CD14-positive monocyte (primary cell): ENCODE measurements around the gene SGMS1. TPM values are rescaled to one million over a fixed set of nuclear protein-coding genes. Genes with fewer than 3 reads are reported as not detected.

Experiments used
- DNase-seq, 3 donors: peaks; one replicate each; pipeline ENCODE4 v3.0.0-alpha.2; 2011 to 2022
- H2AFZ ChIP-seq: 2 replicates; pipeline ENCODE4 v1.6.0; 2012; ENCODE audit warnings: mild to moderate bottlenecking, low read depth, low read length, inconsistent platforms; ENCODE audit not compliant: insufficient read depth, poor library complexity, severe bottlenecking
- H3K27ac ChIP-seq, 2 donors: 1 replicate in 1 of 2; 2 replicates in 1 of 2; pipeline ENCODE4 v1.5.1; 2012 to 2013; ENCODE audit warnings: low read length in 2 of 2, control low read depth in 1 of 2, inconsistent platforms in 1 of 2, low read depth in 1 of 2, mild to moderate bottlenecking in 1 of 2
- H3K27me3 ChIP-seq, 2 donors: one replicate each; pipeline versions ENCODE4 v1.6.0 to v1.6.1; 2011 to 2013; ENCODE audit warnings: low read length in 2 of 2; ENCODE audit not compliant: control insufficient read depth in 2 of 2, insufficient read depth in 2 of 2
- H3K36me3 ChIP-seq, 2 donors: replicated peaks in 1 of 2; 1 replicate in 1 of 2; 2 replicates in 1 of 2; pipeline versions ENCODE4 v1.5.1 to v1.6.1; 2012 to 2013; ENCODE audit warnings: low read length in 2 of 2, control low read depth in 1 of 2, inconsistent platforms in 1 of 2, mild to moderate bottlenecking in 1 of 2; ENCODE audit not compliant: insufficient read depth in 2 of 2, control insufficient read depth in 1 of 2
- H3K4me1 ChIP-seq, 2 donors: 1 replicate in 1 of 2; 2 replicates in 1 of 2; pipeline versions ENCODE4 v1.5.1 to v1.6.1; 2012 to 2013; ENCODE audit warnings: low read length in 2 of 2, control low read depth in 1 of 2, inconsistent platforms in 1 of 2, mild to moderate bottlenecking in 1 of 2, moderate library complexity in 1 of 2; ENCODE audit not compliant: insufficient read depth in 2 of 2, control insufficient read depth in 1 of 2
- H3K4me2 ChIP-seq: replicated peaks from 2 replicates; pipeline ENCODE3; 2012; ENCODE audit warnings: low read length, moderate library complexity, mild to moderate bottlenecking; ENCODE audit not compliant: poor library complexity, severe bottlenecking; ENCODE audit errors: extremely low read depth
- H3K4me3 ChIP-seq, 3 experiments: fragments of 200-600 bp in 1 of 3; sonication (generic) in 1 of 3; replicated peaks in 1 of 3; 1 replicate in 2 of 3; 2 replicates in 1 of 3; pipeline ENCODE4 v1.5.1; 2011 to 2013; ENCODE audit warnings: low read length in 3 of 3, mild to moderate bottlenecking in 3 of 3, control low read depth in 2 of 3, low read depth in 2 of 3, inconsistent platforms in 1 of 3, moderate library complexity in 1 of 3
- H3K79me2 ChIP-seq: 2 replicates; pipeline ENCODE4 v1.6.0; 2012; ENCODE audit warnings: mild to moderate bottlenecking, control low read depth, inconsistent platforms, low read length, moderate library complexity; ENCODE audit not compliant: insufficient read depth
- H3K9ac ChIP-seq: 2 replicates; pipeline ENCODE4 v1.6.0; 2017; ENCODE audit warnings: low read length, mild to moderate bottlenecking; ENCODE audit not compliant: insufficient read depth, poor library complexity, severe bottlenecking
- H3K9me3 ChIP-seq, 2 donors: replicated peaks in 1 of 2; 1 replicate in 1 of 2; 2 replicates in 1 of 2; pipeline versions ENCODE4 v1.5.1 to v1.6.1; 2012 to 2013; ENCODE audit warnings: low read length in 2 of 2, control low read depth in 1 of 2; ENCODE audit not compliant: control insufficient read depth in 1 of 2, insufficient read depth in 1 of 2
- H4K20me1 ChIP-seq: 2 replicates; pipeline ENCODE4 v1.6.0; 2012; ENCODE audit warnings: mild to moderate bottlenecking, low read length, control low read depth, moderate library complexity; ENCODE audit not compliant: insufficient read depth
- H3K27ac Mint-ChIP-seq, 7 donors: one replicate each; pipeline ENCODE4 v1.8.0; 2020; ENCODE audit warnings: mild to moderate bottlenecking in 7 of 7, mixed read lengths in 7 of 7, moderate library complexity in 6 of 7, inconsistent platforms in 2 of 7
- H3K27me3 Mint-ChIP-seq, 3 donors: one replicate each; pipeline ENCODE4 v1.8.0; 2021 to 2022; ENCODE audit warnings: low read depth in 3 of 3, mild to moderate bottlenecking in 3 of 3, mixed read lengths in 3 of 3, moderate library complexity in 3 of 3, inconsistent platforms in 1 of 3
- H3K36me3 Mint-ChIP-seq, 2 donors: one replicate each; pipeline ENCODE4 v1.8.0; 2020; ENCODE audit warnings: mixed read lengths in 2 of 2, inconsistent platforms in 1 of 2, mild to moderate bottlenecking in 1 of 2
- H3K4me1 Mint-ChIP-seq: one replicate; pipeline ENCODE4 v1.8.0; 2020; ENCODE audit warnings: mild to moderate bottlenecking, mixed read lengths
- H3K4me3 Mint-ChIP-seq, 2 donors: one replicate each; pipeline ENCODE4 v1.8.0; 2020; ENCODE audit warnings: mild to moderate bottlenecking in 2 of 2, mixed read lengths in 2 of 2, moderate library complexity in 1 of 2
- H3K9me3 Mint-ChIP-seq, 7 donors: one replicate each; pipeline ENCODE4 v1.8.0; 2020 to 2022; ENCODE audit warnings: mixed read lengths in 7 of 7, mild to moderate bottlenecking in 6 of 7, moderate library complexity in 6 of 7, inconsistent platforms in 2 of 7
- WGBS: methylation state at CpG from one replicate; pipeline ENCODE4 v1.1.5; 2013; ENCODE audit warnings: missing lambda C conversion rate; ENCODE audit not compliant: insufficient coverage; 5-methylcytosine and 5-hydroxymethylcytosine counted together
- intact Hi-C, 2 donors: fragments of 100-400 bp; cut with micrococcal nuclease; formaldehyde crosslinking; loops; one replicate each; pipeline versions ENCODE4 v1.15.0 to v1.15.1; 2023
- polyA plus RNA-seq, 3 donors: library from polyadenylated mRNA; depleted of rRNA in 1 of 3; unstranded in 2 of 3; stranded (reverse) in 1 of 3; fragments of 300-500 nt in 2 of 3; fragments of >200 nt in 1 of 3; fragmentation: Illumina TruSeq in 2 of 3; gene quantifications; 1 replicate in 2 of 3; 2 replicates in 1 of 3; pipeline ENCODE4 v1.2.3, GENCODE V29; 2012 to 2021
- TF ChIP-seq, protein P1 (sequence below): fragments of 200-600 bp; IDR thresholded peaks from one replicate; pipeline ENCODE4 v1.8.0; 2022; ENCODE audit warnings: antibody characterized with exemption, mild to moderate bottlenecking

The SGMS1 gene
- polyA plus RNA-seq, 3 donors, result 19.5 to 20.6 (median 20.4) TPM

DNA sequence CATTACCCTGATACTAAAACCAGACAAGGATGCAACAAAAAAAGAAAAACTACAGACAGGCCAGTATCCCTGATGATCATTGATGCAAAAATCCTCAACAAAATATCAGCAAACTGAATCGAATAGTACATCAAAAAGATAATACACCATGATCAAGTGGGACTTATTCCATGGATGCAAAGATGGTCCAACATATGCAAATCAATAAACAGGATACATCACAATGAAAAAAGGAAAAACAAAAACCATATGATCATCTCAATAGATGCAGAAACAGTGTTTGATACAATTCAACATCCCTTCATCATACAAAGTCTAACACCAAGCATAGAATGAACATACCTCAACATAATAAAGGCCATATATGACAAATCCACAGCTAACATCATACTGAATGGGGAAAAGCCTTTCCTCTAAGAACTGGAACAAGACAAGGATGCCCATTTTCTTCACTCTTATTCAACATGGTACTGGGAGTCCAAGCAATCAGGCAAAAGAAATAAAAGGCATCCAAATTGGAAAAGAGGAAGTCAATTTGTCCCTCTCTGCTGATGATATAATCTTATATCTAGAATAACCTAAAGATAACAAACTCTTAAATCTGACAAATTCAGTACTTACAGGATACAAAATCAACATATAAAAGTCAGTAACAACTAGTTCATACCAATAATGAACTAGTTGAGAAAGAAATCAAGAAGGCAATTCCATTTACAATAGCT is 323.6 kb downstream of the SGMS1 start:
- no peak overlapping the region for H3K27ac Mint-ChIP-seq
- WGBS, result no CpG with 5 or more reads among the region's 1 CpG
- Histone ChIP-seq H3K9ac (no peak overlapping the region), H3K9me3 (no peaks in the 10 kb centered on the region), H4K20me1 (no peaks in the 10 kb centered on the region), H3K4me3 (no peak overlapping the region), H3K27ac (no peak overlapping the region), H2AFZ (no peak overlapping the region), H3K27me3 (no peaks in the 10 kb centered on the region), H3K79me2 (no peaks in the 10 kb centered on the region), H3K36me3 (peaks cover 2 to 7% of the 10 kb centered on the region in 2 donors), H3K4me2 (no peak overlapping the region), H3K4me1 (no peaks in the 10 kb centered on the region)
- intact Hi-C loops, result no loop called here
- TF ChIP-seq, protein P1, sequence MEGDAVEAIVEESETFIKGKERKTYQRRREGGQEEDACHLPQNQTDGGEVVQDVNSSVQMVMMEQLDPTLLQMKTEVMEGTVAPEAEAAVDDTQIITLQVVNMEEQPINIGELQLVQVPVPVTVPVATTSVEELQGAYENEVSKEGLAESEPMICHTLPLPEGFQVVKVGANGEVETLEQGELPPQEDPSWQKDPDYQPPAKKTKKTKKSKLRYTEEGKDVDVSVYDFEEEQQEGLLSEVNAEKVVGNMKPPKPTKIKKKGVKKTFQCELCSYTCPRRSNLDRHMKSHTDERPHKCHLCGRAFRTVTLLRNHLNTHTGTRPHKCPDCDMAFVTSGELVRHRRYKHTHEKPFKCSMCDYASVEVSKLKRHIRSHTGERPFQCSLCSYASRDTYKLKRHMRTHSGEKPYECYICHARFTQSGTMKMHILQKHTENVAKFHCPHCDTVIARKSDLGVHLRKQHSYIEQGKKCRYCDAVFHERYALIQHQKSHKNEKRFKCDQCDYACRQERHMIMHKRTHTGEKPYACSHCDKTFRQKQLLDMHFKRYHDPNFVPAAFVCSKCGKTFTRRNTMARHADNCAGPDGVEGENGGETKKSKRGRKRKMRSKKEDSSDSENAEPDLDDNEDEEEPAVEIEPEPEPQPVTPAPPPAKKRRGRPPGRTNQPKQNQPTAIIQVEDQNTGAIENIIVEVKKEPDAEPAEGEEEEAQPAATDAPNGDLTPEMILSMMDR, result no peak
- H3K27me3 Mint-ChIP-seq, result no peaks in the 10 kb centered on the region
- DNase-seq, result no peak
- no peaks in the 10 kb centered on the region for H3K4me1 Mint-ChIP-seq
- peaks cover 3 to 10% (median 7%) of the 10 kb centered on the region in 7 donors for H3K9me3 Mint-ChIP-seq
- H3K36me3 Mint-ChIP-seq, result peaks cover 7 to 9% of the 10 kb centered on the region in 2 donors
- H3K4me3 Mint-ChIP-seq, result no peak overlapping the region

DNA sequence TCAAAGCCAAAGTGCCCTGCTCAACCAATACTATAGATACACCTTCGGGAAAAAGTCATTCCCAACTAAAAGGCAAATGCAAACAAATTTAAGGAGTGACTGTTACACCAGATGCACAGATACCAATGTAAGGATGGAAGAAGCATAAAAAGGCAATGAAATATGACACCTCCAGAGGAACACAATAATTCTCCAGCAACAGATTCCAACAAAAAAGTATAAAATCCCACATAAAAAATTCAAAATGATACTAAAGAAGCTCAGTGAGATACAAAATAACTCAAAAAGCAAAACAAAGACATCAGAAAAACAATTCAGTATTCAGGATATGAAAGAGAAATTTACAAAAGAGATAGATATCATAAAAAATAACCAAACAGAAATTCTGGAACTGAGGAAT is 328.4 kb downstream of the SGMS1 start:
- no peaks in the 10 kb centered on the region for H3K36me3 Mint-ChIP-seq
- peaks cover 10% of the 10 kb centered on the region for H3K4me1 Mint-ChIP-seq
- no CpG with 5 or more reads among the region's 1 CpG for WGBS
- Histone ChIP-seq H3K27me3 (no peaks in the 10 kb centered on the region), H3K9me3 (no peaks in the 10 kb centered on the region), H3K36me3 (no peaks in the 10 kb centered on the region), H4K20me1 (no peaks in the 10 kb centered on the region), H3K79me2 (no peaks in the 10 kb centered on the region), H3K4me3 (no peak overlapping the region), H3K4me2 (no peak overlapping the region), H3K4me1 (no peaks in the 10 kb centered on the region), H3K27ac (no peak overlapping the region), H3K9ac (no peak overlapping the region), H2AFZ (no peak overlapping the region)
- no peak overlapping the region for H3K4me3 Mint-ChIP-seq
- H3K27me3 Mint-ChIP-seq, result peaks cover 0 to 1% (median 0%) of the 10 kb centered on the region in 3 donors
- DNase-seq, result no peak
- TF ChIP-seq, protein P1, result no peak
- intact Hi-C loops, result no loop called here
- H3K27ac Mint-ChIP-seq, result no peak overlapping the region
- H3K9me3 Mint-ChIP-seq, result peaks cover 3 to 10% (median 7%) of the 10 kb centered on the region in 7 donors
